K562 (cell line): ENCODE results near the gene PDE4D.

ENCODE experiments used
- CTCF ChIP-seq, 3 experiments: IDR thresholded peaks in 2 of 3; conservative IDR thresholded peaks in 1 of 3; 2 replicates each; pipeline ENCODE4 v1.5.1; 2011 to 2012; ENCODE audit warnings: low read length in 3 of 3, mild to moderate bottlenecking in 3 of 3, control low read depth in 2 of 3, improper control_type of control experiment in 1 of 3, inconsistent platforms in 1 of 3, low read depth in 1 of 3, mixed read lengths in 1 of 3, moderate library complexity in 1 of 3; ENCODE audit not compliant: insufficient read depth in 2 of 3
- GABPB1 ChIP-seq: sonication (generic); formaldehyde crosslinking; IDR thresholded peaks from 2 replicates; pipeline ENCODE4 v1.8.0; 2022; ENCODE audit warnings: mild to moderate bottlenecking, missing genetic modification reagents
- HINFP ChIP-seq: fragments of 450-650 bp; conservative IDR thresholded peaks from 2 replicates; pipeline ENCODE4 v1.6.1; 2016; ENCODE audit warnings: missing genetic modification characterization, low read depth, mild to moderate bottlenecking, control low read depth, missing compliant biosample characterization
- POLR2A ChIP-seq: fragments of 450-650 bp; conservative IDR thresholded peaks from 2 replicates; pipeline ENCODE4 v1.6.1; 2016
- TCF7L2 ChIP-seq: fragments of 150-350 bp; IDR thresholded peaks from 2 replicates; pipeline ENCODE4 v1.6.1; 2016; ENCODE audit warnings: low read depth, mild to moderate bottlenecking, low read length, moderate library complexity
- TEAD4 ChIP-seq, 2 experiments: sonication (generic) in 1 of 2; formaldehyde crosslinking in 1 of 2; IDR thresholded peaks; 2 replicates each; pipeline versions ENCODE4 v1.6.1 to v1.8.0; 2012 to 2022; ENCODE audit warnings: borderline replicate concordance in 1 of 2, inconsistent platforms in 1 of 2, low read length in 1 of 2, mild to moderate bottlenecking in 1 of 2, missing genetic modification reagents in 1 of 2
- ZNF512 ChIP-seq: IDR thresholded peaks from 2 replicates; pipeline ENCODE4 v1.6.1; 2016; ENCODE audit warnings: missing genetic modification characterization, missing compliant biosample characterization

- TF ChIP-seq HINFP (tag) (no peak), TCF7L2 (no peak), CTCF (IDR thresholded peaks at IDR 0.05 in 2 of 3, conservative IDR thresholded peaks at IDR 0.05 in 1 of 3; ENCODE audit: insufficient read depth in 2 of 3, low read depth in 1 of 3, low read length in 3 of 3) (no peak), TEAD4 (IDR thresholded peaks at IDR 0.05; ENCODE audit: low read length) (no peak), TEAD4 (CRISPR knock-in tag; IDR thresholded peaks at IDR 0.05; ENCODE audit: borderline replicate concordance) (no peak), ZNF512 (tag) (no peak), GABPB1 (CRISPR knock-in tag) (no peak), POLR2A (no peak)
Measured at GRCh38 chr5:59840200-59840601, 53.3 kb downstream of the PDE4D start.
